Skeletal muscle satellite cell (primary cell): ENCODE results near the gene XRCC5.
"Not testable (repeated sequence)": the region's sequence is repeated elsewhere in the genome, so short reads cannot be mapped to it uniquely, and the experiment has no call there.

Experiments
- H3K27me3 ChIP-seq: 2 replicates; pipeline ENCODE4 v1.7.0; 2013; ENCODE audit warnings: low read length; ENCODE audit not compliant: control insufficient read depth, insufficient read depth
- H3K36me3 ChIP-seq: 2 replicates; pipeline ENCODE4 v1.7.0; 2013; ENCODE audit warnings: mild to moderate bottlenecking, control low read depth, low read length; ENCODE audit not compliant: insufficient read depth
- H3K4me1 ChIP-seq: 2 replicates; pipeline ENCODE4 v1.7.0; 2013; ENCODE audit warnings: low read length; ENCODE audit not compliant: control insufficient read depth, insufficient read depth
- H3K4me2 ChIP-seq: 2 replicates; pipeline ENCODE4 v1.7.0; 2013; ENCODE audit warnings: mild to moderate bottlenecking, low read length
- H3K4me3 ChIP-seq: 2 replicates; pipeline ENCODE4 v1.7.0; 2013; ENCODE audit warnings: low read length
- H3K9ac ChIP-seq: 2 replicates; pipeline ENCODE4 v1.7.0; 2013; ENCODE audit warnings: mild to moderate bottlenecking, low read depth, low read length, moderate library complexity
- H3K9me3 ChIP-seq: replicated peaks from 2 replicates; pipeline ENCODE4 v1.7.0; 2013; ENCODE audit warnings: mild to moderate bottlenecking, control low read depth, low read length

Gene XRCC5

DNA sequence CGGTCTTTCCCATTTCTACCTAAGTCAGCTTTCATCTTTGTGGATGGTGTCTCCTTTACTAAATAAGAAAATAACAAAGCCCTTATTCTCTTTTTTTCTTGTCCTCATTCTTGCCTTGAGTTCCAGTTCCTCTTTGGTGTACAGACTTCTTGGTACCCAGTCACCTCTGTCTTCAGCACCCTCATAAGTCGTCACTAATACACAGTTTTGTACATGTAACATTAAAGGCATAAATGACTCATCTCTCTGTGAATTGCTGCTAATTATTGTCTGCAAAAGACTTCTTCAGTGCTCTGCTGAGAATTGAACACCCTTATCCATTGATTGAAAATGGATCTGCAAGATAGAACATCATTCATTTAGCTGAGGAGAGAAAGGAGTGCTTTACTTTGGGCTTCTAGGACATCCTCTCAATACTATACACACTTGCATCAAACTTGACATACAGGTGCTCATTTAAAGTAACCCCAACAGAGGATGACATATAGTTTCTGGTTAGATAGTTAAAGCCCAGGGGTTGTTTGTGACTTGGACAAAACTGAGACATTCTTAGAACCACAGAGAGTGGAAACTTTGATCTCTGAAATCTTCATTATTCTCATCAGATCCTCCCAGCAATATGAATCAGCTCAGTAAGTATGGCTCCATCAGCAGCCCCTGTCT is 97.0 kb downstream of the XRCC5 start:
- Histone ChIP-seq H3K4me3 (no peak overlapping the region), H3K4me2 (no peak overlapping the region), H3K27me3 (no peaks in the 10 kb centered on the region), H3K9me3 (no peaks in the 10 kb centered on the region), H3K4me1 (peaks cover 9% of the 10 kb centered on the region), H3K36me3 (peaks cover 81% of the 10 kb centered on the region), H3K9ac (no peak overlapping the region)

DNA sequence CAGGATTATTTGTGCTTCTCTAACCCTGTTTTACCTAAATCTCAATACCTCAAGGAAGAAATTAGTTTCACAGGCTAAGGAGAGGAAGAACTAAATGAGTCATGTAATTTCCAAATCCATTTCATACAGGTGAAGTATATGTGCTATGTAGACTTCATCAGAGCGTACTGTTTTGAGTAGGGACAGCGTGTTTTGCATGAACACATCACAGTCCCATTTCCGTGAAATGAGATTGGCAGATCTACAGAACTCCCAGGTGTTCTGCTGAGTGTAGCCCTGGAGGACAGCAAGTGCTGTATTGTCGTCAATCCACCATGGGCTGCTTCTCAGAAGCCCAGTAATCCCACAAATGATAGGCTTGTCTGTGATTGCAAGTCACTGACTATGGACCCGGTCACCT is 97.7 kb downstream of the XRCC5 start:
- H3K27me3 ChIP-seq: no peaks in the 10 kb centered on the region
- H3K9me3 ChIP-seq: no peaks in the 10 kb centered on the region
- H3K4me2 ChIP-seq: no peak overlapping the region
- no peak overlapping the region for H3K9ac ChIP-seq
- peaks cover 81% of the 10 kb centered on the region for H3K36me3 ChIP-seq
- H3K4me1 ChIP-seq: peaks cover 9% of the 10 kb centered on the region
- H3K4me3 ChIP-seq: no peak overlapping the region

GRCh38 chr2:216208661-216209060 is 99.5 kb downstream of the XRCC5 start:
- H3K36me3 ChIP-seq: peaks cover 63% of the 10 kb centered on the region

GRCh38 chr2:216210701-216211540 is 101.8 kb downstream of the XRCC5 start:
- no peaks in the 10 kb centered on the region for H3K9me3 ChIP-seq
- H3K36me3 ChIP-seq: peaks cover 41% of the 10 kb centered on the region
- H3K9ac ChIP-seq: no peak overlapping the region
- no peak overlapping the region for H3K4me2 ChIP-seq
- H3K4me1 ChIP-seq: peaks cover 12% of the 10 kb centered on the region
- H3K4me3 ChIP-seq: no peak overlapping the region
- no peaks in the 10 kb centered on the region for H3K27me3 ChIP-seq

More at GRCh38 chr2:216208661-216209060, 99.5 kb downstream of the XRCC5 start:
- H3K4me1 ChIP-seq, H3K4me2 ChIP-seq, H3K9me3 ChIP-seq, H3K9ac ChIP-seq, H3K4me3 ChIP-seq, H3K27me3 ChIP-seq: not testable (repeated sequence)

DNA sequence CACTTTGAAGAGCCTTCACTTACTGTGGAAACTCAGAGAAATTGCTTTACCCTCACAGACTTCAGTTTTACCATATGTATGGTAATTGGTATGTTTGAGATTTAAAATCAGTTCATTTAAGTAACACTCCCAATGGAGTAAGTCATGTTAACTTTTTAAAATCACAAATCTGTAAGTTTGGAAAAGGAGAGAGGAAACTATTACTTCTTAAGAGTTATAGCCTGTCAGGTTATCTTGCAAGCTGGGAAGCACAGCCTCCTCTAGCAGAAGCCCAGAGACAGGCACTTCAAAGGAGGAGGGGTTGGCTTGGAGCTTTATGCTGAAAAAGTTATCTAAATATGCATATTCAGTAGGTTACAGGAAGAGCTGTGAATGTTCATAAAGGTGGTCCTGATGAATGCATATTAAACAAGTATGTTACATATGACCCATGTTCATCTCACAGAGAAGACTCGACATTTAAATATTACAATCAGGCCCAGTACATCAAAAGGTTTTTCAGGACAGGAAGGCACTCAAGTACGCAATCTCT is 102.5 kb downstream of the XRCC5 start:
- peaks cover 39% of the 10 kb centered on the region for H3K36me3 ChIP-seq
- peaks cover 20% of the 10 kb centered on the region for H3K4me1 ChIP-seq
- H3K9ac ChIP-seq: no peak overlapping the region
- no peaks in the 10 kb centered on the region for H3K27me3 ChIP-seq
- no peak overlapping the region for H3K4me2 ChIP-seq
- no peaks in the 10 kb centered on the region for H3K9me3 ChIP-seq
- H3K4me3 ChIP-seq: no peak overlapping the region

DNA sequence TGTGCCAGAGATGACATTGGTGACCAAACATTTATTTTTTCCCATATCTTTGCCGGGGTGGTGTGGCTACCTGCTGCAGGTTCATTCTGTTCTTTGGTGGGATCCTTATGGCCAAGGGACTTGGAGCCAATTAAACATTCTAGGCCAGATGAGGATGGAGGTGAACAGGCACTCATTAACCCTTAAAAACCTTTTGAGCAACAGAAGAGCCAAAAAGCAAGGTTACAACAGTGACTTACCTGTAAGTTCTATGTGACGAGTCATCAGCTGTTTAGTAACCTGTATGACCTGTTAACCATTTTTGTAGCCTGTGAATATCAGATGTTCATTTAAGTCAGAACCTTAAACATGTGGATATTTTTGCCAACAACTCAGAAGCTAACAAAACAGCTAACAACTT is 105.6 kb downstream of the XRCC5 start:
- H3K4me3 ChIP-seq: no peak overlapping the region
- peaks cover 28% of the 10 kb centered on the region for H3K36me3 ChIP-seq
- H3K9ac ChIP-seq: no peak overlapping the region
- H3K4me2 ChIP-seq: no peak overlapping the region
- H3K27me3 ChIP-seq: no peaks in the 10 kb centered on the region
- no peaks in the 10 kb centered on the region for H3K9me3 ChIP-seq
- peaks cover 40% of the 10 kb centered on the region for H3K4me1 ChIP-seq

DNA sequence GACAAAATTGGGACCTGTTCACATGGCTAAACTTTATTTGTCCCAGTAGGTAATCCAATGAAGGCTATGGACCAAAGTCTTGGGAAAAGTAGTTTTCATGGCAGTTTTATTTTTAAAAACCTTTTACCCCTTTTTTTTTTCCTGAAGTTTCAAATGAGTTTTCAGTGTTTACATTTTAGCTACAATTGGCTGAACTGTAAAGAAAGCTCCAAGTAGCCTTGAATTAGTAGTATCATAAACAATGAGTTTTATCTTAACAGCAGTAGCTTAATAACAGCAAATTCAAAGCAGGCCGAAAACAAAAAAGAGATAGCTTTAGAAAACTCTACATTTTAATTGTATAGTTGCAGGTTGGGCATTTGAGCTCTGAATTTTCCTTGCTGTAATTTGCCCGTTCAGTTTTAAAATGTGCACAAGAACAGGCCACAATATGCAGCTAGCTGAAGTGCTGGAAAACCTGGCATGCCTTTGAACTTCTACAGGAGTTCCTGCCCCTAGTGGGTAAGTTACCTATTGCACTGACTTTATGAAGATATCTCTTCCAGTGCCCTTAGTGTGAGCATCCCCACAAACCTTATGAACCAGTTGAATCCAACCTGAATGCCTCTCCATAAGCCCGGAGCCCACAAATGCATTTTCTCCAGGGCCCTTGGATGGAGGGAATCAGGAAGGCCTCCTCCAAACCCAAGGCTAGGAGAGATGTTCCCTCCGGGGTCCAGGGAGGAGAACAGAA is 106.7 kb downstream of the XRCC5 start:
- Histone ChIP-seq H3K4me1 (peaks cover 33% of the 10 kb centered on the region), H3K4me2 (no peak overlapping the region), H3K4me3 (no peak overlapping the region), H3K9ac (no peak overlapping the region), H3K36me3 (peaks cover 23% of the 10 kb centered on the region), H3K27me3 (no peaks in the 10 kb centered on the region), H3K9me3 (no peaks in the 10 kb centered on the region)

DNA sequence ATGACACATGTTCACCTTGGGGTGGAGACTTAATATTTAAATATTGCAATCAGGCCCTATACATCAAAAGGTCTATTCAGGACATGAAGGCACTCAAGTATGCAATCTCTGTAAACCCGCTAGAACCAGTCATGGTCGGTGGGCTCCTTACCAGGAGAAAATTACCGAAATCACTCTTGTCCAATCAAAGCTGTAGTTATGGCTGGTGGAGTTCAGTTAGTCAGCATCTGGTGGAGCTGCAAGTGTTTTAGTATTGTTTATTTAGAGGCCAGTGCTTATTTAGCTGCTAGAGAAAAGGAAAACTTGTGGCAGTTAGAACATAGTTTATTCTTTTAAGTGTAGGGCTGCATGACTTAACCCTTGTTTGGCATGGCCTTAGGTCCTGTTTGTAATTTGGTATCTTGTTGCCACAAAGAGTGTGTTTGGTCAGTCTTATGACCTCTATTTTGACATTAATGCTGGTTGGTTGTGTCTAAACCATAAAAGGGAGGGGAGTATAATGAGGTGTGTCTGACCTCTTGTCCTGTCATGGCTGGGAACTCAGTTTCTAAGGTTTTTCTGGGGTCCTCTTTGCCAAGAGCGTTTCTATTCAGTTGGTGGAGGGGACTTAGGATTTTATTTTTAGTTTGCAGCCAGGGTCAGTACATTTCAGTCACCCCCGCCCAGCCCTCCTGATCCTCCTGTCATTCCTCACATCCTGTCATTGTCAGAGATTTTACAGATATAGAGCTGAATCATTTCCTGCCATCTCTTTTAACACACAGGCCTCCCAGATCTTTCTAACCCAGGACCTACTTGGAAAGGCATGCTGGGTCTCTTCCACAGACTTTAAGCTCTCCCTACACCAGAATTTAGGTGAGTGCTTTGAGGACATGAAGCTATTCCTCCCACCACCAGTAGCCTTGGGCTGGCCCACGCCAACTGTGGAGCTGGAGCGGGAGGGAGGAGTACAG is 108.1 kb downstream of the XRCC5 start:
- H3K4me1 ChIP-seq: peaks cover 45% of the 10 kb centered on the region
- no peaks in the 10 kb centered on the region for H3K9me3 ChIP-seq
- H3K27me3 ChIP-seq: no peaks in the 10 kb centered on the region
- H3K9ac ChIP-seq: peak overlapping the region; percentile 66
- H3K4me2 ChIP-seq: peak overlapping the region; percentile 71
- H3K36me3 ChIP-seq: peaks cover 16% of the 10 kb centered on the region
- peak overlapping the region; percentile 26 for H3K4me3 ChIP-seq

DNA sequence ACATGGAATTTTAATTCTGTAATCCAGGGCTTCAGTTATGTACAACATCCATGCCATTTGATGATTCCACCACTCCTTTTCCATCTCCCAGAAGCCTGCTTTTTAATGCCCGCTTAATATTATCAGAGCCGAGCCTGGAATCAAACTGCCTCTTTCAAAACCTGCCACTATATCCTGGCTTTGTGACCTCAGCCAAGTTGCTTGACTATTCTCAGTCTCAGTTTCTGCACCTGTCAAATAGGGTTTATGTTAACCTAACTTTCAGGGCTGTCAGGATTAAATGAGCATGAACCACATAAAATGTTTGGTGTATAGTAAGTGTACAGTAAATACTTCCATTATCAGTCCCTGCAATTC is 108.7 kb downstream of the XRCC5 start:
- H3K4me3 ChIP-seq: peak overlapping the region; percentile 26
- peak overlapping the region; percentile 71 for H3K4me2 ChIP-seq
- peaks cover 51% of the 10 kb centered on the region for H3K4me1 ChIP-seq
- peaks cover 16% of the 10 kb centered on the region for H3K36me3 ChIP-seq
- no peaks in the 10 kb centered on the region for H3K27me3 ChIP-seq
- H3K9me3 ChIP-seq: no peaks in the 10 kb centered on the region
- H3K9ac ChIP-seq: peak overlapping the region; percentile 66

GRCh38 chr2:216219861-216220260 is 110.7 kb downstream of the XRCC5 start:
- H3K27me3 ChIP-seq: no peaks in the 10 kb centered on the region
- H3K4me1 ChIP-seq: peaks cover 57% of the 10 kb centered on the region
- no peak overlapping the region for H3K9ac ChIP-seq
- H3K9me3 ChIP-seq: no peaks in the 10 kb centered on the region
- no peak overlapping the region for H3K4me3 ChIP-seq
- no peak overlapping the region for H3K4me2 ChIP-seq
- H3K36me3 ChIP-seq: peaks cover 16% of the 10 kb centered on the region
